Colonic mucosa (tissue), 4 donors: ENCODE results near the gene USHBP1. TPM values are rescaled to one million over a fixed set of nuclear protein-coding genes. Genes with fewer than 3 reads are reported as not detected.
A peak's percentile ranks its signal among the peaks of the same experiment; 100 is the strongest.

ENCODE experiments used
- DNase-seq: peaks from one replicate; pipeline ENCODE4 v3.0.0-alpha.2; 2020
- H3K27ac ChIP-seq: fragments of 200-600 bp; one replicate; pipeline ENCODE4 v1.8.0; 2021
- H3K27me3 ChIP-seq: fragments of 200-600 bp; one replicate; pipeline ENCODE4 v1.8.0; 2021
- H3K36me3 ChIP-seq: fragments of 200-600 bp; one replicate; pipeline ENCODE4 v1.8.0; 2021
- H3K4me1 ChIP-seq: fragments of 200-600 bp; one replicate; pipeline ENCODE4 v1.8.0; 2021; ENCODE audit warnings: mild to moderate bottlenecking
- H3K4me3 ChIP-seq: fragments of 200-600 bp; one replicate; pipeline ENCODE4 v1.8.0; 2021
- H3K9ac ChIP-seq, 2 donors: one replicate each; pipeline ENCODE4 v1.7.0; 2013; ENCODE audit warnings: control low read depth in 2 of 2, low read depth in 2 of 2, low read length in 2 of 2
- H3K9me3 ChIP-seq: fragments of 200-600 bp; one replicate; pipeline ENCODE4 v1.8.0; 2021
- CTCF ChIP-seq: fragments of 200-600 bp; IDR thresholded peaks from one replicate; pipeline ENCODE4 v1.8.0; 2022; ENCODE audit warnings: antibody characterized with exemption, mild to moderate bottlenecking
- intact Hi-C: fragments of 100-400 bp; cut with DNase I; formaldehyde crosslinking; loops from one replicate; pipeline ENCODE4 v1.14.1; 2022
- total RNA-seq, 2 donors: library from RNA; stranded (reverse); fragmentation: NEBNext Ultra II Directional in 1 of 2; extraction: Animal tissue kit (Norgen Biotek cat#: 25700) in 1 of 2; gene quantifications; one replicate each; pipeline ENCODE4 v1.2.1, GENCODE V29; 2021
- donor health status: healthy.
- donor health status: DM: no; HTN: no; CAD: no.
- donor health status: DM: no; HTN: no; CAD: no.

The USHBP1 gene
- total RNA-seq, 2 donors from 2014 or later: 1.1 to 1.3 TPM

GRCh38 chr19:17285415-17286135 is 21.0 kb upstream of the USHBP1 start:
- intact Hi-C loops: no loop called here
- no peaks in the 10 kb centered on the region for H3K9me3 ChIP-seq
- DNase-seq: no peak
- H3K9ac ChIP-seq: no peak overlapping the region
- TF ChIP-seq CTCF: no peak
- H3K36me3 ChIP-seq: no peaks in the 10 kb centered on the region
- H3K4me3 ChIP-seq: no peak overlapping the region
- peaks cover 8% of the 10 kb centered on the region for H3K27me3 ChIP-seq
- peaks cover 12% of the 10 kb centered on the region for H3K4me1 ChIP-seq
- no peak overlapping the region for H3K27ac ChIP-seq

DNA sequence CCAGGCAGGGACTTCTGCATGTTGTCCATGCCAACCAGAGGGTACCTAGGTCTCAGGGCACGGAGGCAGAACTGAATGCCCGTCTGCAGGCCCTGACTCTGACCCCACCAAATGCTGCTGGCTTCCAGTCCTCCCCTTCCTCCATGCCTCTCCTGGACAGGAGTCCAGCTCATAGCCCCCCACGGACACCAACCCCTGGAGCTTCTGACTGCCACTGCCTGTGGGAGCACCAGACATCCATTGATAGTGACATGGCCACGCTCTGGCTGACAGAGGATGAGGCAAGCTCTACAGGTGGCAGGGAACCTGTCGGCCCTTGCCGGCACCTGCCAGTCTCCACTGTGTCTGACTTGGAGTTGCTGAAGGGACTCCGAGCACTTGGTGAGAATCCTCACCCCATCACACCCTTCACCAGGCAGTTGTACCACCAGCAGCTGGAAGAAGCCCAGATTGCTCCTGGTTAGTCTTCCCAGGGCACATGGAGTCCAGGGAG is 19.0 kb upstream of the USHBP1 start:
- H3K27me3 ChIP-seq: peaks cover 8% of the 10 kb centered on the region
- H3K4me1 ChIP-seq: peaks cover 12% of the 10 kb centered on the region
- no peaks in the 10 kb centered on the region for H3K9me3 ChIP-seq
- no peak for DNase-seq
- no peaks in the 10 kb centered on the region for H3K36me3 ChIP-seq
- no peak overlapping the region for H3K4me3 ChIP-seq
- H3K9ac ChIP-seq: no peak overlapping the region
- H3K27ac ChIP-seq: no peak overlapping the region
- intact Hi-C loops: loop anchor here (2.0 kb wide), 2 partner anchors 79 to 215 kb away; no protein-coding TSS in a partner anchor
- no peak for TF ChIP-seq CTCF

- Histone ChIP-seq H3K9ac (peak overlapping the region in 1 of 2 donors; percentile 34), H3K27me3 (peaks cover 8% of the 10 kb centered on the region), H3K4me3 (peak overlapping the region; percentile 24), H3K4me1 (peaks cover 12% of the 10 kb centered on the region), H3K27ac (no peak overlapping the region), H3K36me3 (no peaks in the 10 kb centered on the region), H3K9me3 (no peaks in the 10 kb centered on the region)
- DNase-seq: peak; percentile 87
- TF ChIP-seq CTCF: peak; percentile 93
- intact Hi-C loops: loop anchor here (2.0 kb wide), 2 partner anchors 78 to 214 kb away; no protein-coding TSS in a partner anchor
These were observed 18.1 kb upstream of the USHBP1 start for GRCh38 chr19:17282488-17283125.

- intact Hi-C loops: loop anchor here (2.0 kb wide), 2 partner anchors 77 to 213 kb away; no protein-coding TSS in a partner anchor
- no peak within 1 kb of the TSS for H3K27ac ChIP-seq
- H3K36me3 ChIP-seq: no peaks in the 10 kb centered on the region
- H3K4me3 ChIP-seq: peak within 1 kb of the TSS; percentile 24
- no peak for TF ChIP-seq CTCF
- DNase-seq: no peak
- peaks cover 8% of the 10 kb centered on the region for H3K27me3 ChIP-seq
- H3K9ac ChIP-seq: peak within 1 kb of the TSS in 1 of 2 donors; percentile 34
- H3K4me1 ChIP-seq: peaks cover 12% of the 10 kb centered on the region
- H3K9me3 ChIP-seq: no peaks in the 10 kb centered on the region
These were observed 17.1 kb upstream of the USHBP1 start, which contains the start of gene ANKLE1 for GRCh38 chr19:17281391-17282304. Gene ANKLE1 (plus strand): TSS chr19:17281901. CDS start chr19:17281921, 20 bp downstream.

DNA sequence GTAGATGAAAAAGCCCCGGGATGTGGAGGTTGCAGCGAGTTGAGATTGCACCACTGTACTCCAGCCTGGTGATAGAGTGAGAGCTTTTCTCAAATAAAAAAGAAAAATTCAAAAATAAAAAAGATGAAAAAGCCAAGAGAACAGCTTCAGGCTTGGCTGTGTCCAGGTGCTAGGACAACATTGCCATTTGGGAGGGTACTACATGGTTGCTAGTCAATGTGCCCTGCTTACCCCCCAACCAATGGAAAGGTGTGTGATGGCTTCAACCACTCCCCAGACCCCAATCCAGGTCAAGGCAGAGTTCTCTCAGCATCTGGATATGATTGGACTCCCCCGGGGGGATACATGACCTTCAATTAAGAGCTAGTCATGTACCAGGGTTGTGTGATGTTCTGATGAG is 14.9 kb upstream of the USHBP1 start:
- Histone ChIP-seq H3K36me3 (no peaks in the 10 kb centered on the region), H3K9ac (no peak overlapping the region), H3K27ac (no peak overlapping the region), H3K27me3 (peaks cover 8% of the 10 kb centered on the region), H3K4me3 (no peak overlapping the region), H3K4me1 (peaks cover 12% of the 10 kb centered on the region), H3K9me3 (no peaks in the 10 kb centered on the region)
- intact Hi-C loops: no loop called here
- no peak for TF ChIP-seq CTCF
- DNase-seq: no peak
